Small intestine (tissue), 4 donors: ENCODE measurements around the gene PRKAR2B. TPM values are rescaled to one million over a fixed set of nuclear protein-coding genes. Genes with fewer than 3 reads are reported as not detected.

Experiments used
- polyA plus RNA-seq, 4 donors: library from polyadenylated mRNA; stranded (reverse) in 3 of 4; unstranded in 1 of 4; fragments of 200-250 nt in 3 of 4; fragments of 120-200 nt in 1 of 4; gene quantifications; one replicate each; pipeline versions ENCODE4 v1.2.1 to v1.2.3, GENCODE V29; 2013
- donor health status: healthy with polysubstance abuse.
- donor health status: Bipolar disorder and iron deficiency.
- donor health status: healthy.

PRKAR2B gene
- polyA plus RNA-seq, 4 donors = 0.89 to 12.9 (median 7.2) TPM

Other genes with a start within 250 kb of the PRKAR2B start
- 1 to 10 TPM; 1.1 to 2.3 (median 1.1) TPM for gene PIK3CG, start 179.4 kb upstream of the PRKAR2B start, polyA plus RNA-seq
- 10 to 100 TPM; 25.1 to 82.6 (median 36.7) TPM for gene HBP1, start 124.3 kb downstream of the PRKAR2B start, polyA plus RNA-seq